Fibroblast of the aortic adventitia (primary cell): Measurements from ENCODE around the gene IGBP1. TPM values are rescaled to one million over a fixed set of nuclear protein-coding genes. Genes with fewer than 3 reads are reported as not detected.
A peak's percentile ranks its signal among the peaks of the same experiment; 100 is the strongest.

ENCODE experiments used
- DNase-seq: peaks from one replicate; pipeline ENCODE4 v3.0.0-alpha.2; 2010; ENCODE audit warnings: low read depth
- H3K4me3 ChIP-seq: 2 replicates; pipeline ENCODE4 v1.5.1; 2011; ENCODE audit warnings: low read depth, mild to moderate bottlenecking, control low read depth, low read length, moderate library complexity
- CTCF ChIP-seq: IDR thresholded peaks from 2 replicates; pipeline ENCODE4 v1.5.1; 2011; ENCODE audit warnings: mild to moderate bottlenecking, low read length, control low read depth, inconsistent platforms; ENCODE audit not compliant: insufficient read depth
- total RNA-seq: library from RNA; depleted of rRNA; stranded (reverse); fragments of >200 nt; gene quantifications from 2 replicates; pipeline ENCODE4 v1.2.3, GENCODE V29; 2012; ENCODE audit warnings: low replicate concordance

IGBP1 gene
- total RNA-seq, 1 donor = 64.6 TPM

GRCh38 chrX:70132224-70132623 is 1.0 kb upstream of the IGBP1 start:
- no peak for TF ChIP-seq CTCF
- H3K4me3 ChIP-seq = no peak overlapping the region
- DNase-seq = peak; percentile 3

- H3K4me3 ChIP-seq = peak overlapping the region; percentile 78
- no peak for DNase-seq
- TF ChIP-seq CTCF = no peak
These were observed 357 bp upstream of the IGBP1 start for GRCh38 chrX:70132877-70133302.

GRCh38 chrX:70134116-70134477 is 850 bp downstream of the IGBP1 start:
- peak overlapping the region; percentile 78 for H3K4me3 ChIP-seq
- peak; percentile 18 for DNase-seq
- TF ChIP-seq CTCF = no peak

GRCh38 chrX:70138622-70139021 is 5.4 kb downstream of the IGBP1 start:
- no peak overlapping the region for H3K4me3 ChIP-seq
- no peak for DNase-seq
- TF ChIP-seq CTCF = no peak

GRCh38 chrX:70139736-70140135 is 6.5 kb downstream of the IGBP1 start:
- no peak for TF ChIP-seq CTCF
- DNase-seq = no peak
- H3K4me3 ChIP-seq = no peak overlapping the region

GRCh38 chrX:70141373-70141772 is 8.1 kb downstream of the IGBP1 start:
- no peak for DNase-seq

More at GRCh38 chrX:70141373-70141772, 8.1 kb downstream of the IGBP1 start:
- H3K4me3 ChIP-seq = no peak overlapping the region
- TF ChIP-seq CTCF = no peak
